Caco-2 (cell line): ENCODE measurements around the gene NLE1. TPM values are rescaled to one million over a fixed set of nuclear protein-coding genes. Genes with fewer than 3 reads are reported as not detected.

Experiments used
- BruUV-seq: library from RNA; stranded (reverse); fragments of 400-500 nt; replicated peaks from 2 replicates; lab custom pipeline; 2021; lab: Mats Ljungman, UMichigan
- CTCF ChIA-PET: fragments of 300-600 bp; sonication (Branson Sonifier 250); formaldehyde crosslinking; loops from one replicate; lab custom pipeline; 2022; ENCODE audit warnings: antibody characterized with exemption; lab: Charles Lee
- POLR2A ChIA-PET: fragments of 300-600 bp; sonication (Branson Sonifier 250); formaldehyde crosslinking; loops from one replicate; lab custom pipeline; 2022; ENCODE audit warnings: antibody characterized with exemption; lab: Charles Lee
- DNase-seq, 2 experiments: peaks; one replicate each; pipeline versions ENCODE4 v3.0.0 to v3.0.0-alpha.2; 2020 to 2022
- H3K27me3 ChIP-seq: replicated peaks from 2 replicates; pipeline ENCODE4 v1.6.0; 2011; ENCODE audit warnings: low read length; ENCODE audit not compliant: control insufficient read depth, insufficient read depth
- H3K36me3 ChIP-seq: 2 replicates; pipeline ENCODE4 v1.5.1; 2011; ENCODE audit warnings: low read length; ENCODE audit not compliant: control insufficient read depth, insufficient read depth
- H3K4me1 ChIP-seq: fragments of 250-450 bp; sonication (Bioruptor Pico); 2 replicates; pipeline ENCODE4 v1.5.1; 2020; ENCODE audit warnings: mild to moderate bottlenecking
- H3K4me3 ChIP-seq: 2 replicates; pipeline ENCODE4 v1.5.1; 2011; ENCODE audit warnings: low read depth, mild to moderate bottlenecking, control low read depth, low read length
- H3K9me3 ChIP-seq: fragments of 250-450 bp; sonication (Bioruptor Pico); 2 replicates; pipeline ENCODE4 v1.5.1; 2020; ENCODE audit warnings: mild to moderate bottlenecking, moderate library complexity
- H3K27ac Mint-ChIP-seq: one replicate; pipeline ENCODE4 v1.8.0; 2022; ENCODE audit warnings: mixed read lengths; ENCODE audit not compliant: unreplicated experiment
- H3K27me3 Mint-ChIP-seq: one replicate; pipeline ENCODE4 v1.8.0; 2022; ENCODE audit warnings: mixed read lengths; ENCODE audit not compliant: insufficient read depth, unreplicated experiment
- H3K36me3 Mint-ChIP-seq: one replicate; pipeline ENCODE4 v1.8.0; 2022; ENCODE audit warnings: mild to moderate bottlenecking, mixed read lengths; ENCODE audit not compliant: insufficient read depth, unreplicated experiment
- H3K4me1 Mint-ChIP-seq: one replicate; pipeline ENCODE4 v1.8.0; 2022; ENCODE audit warnings: low read depth, mixed read lengths; ENCODE audit not compliant: unreplicated experiment
- H3K4me3 Mint-ChIP-seq: one replicate; pipeline ENCODE4 v1.8.0; 2022; ENCODE audit warnings: mild to moderate bottlenecking, moderate library complexity, mixed read lengths; ENCODE audit not compliant: unreplicated experiment
- H3K9me3 Mint-ChIP-seq: one replicate; pipeline ENCODE4 v1.8.0; 2022; ENCODE audit warnings: mixed read lengths; ENCODE audit not compliant: unreplicated experiment
- CTCF ChIP-seq, 2 experiments: fragments of 200-600 bp in 1 of 2; IDR thresholded peaks; 1 replicate in 1 of 2; 2 replicates in 1 of 2; pipeline versions ENCODE4 v1.5.1 to v1.8.0; 2011 to 2022; ENCODE audit warnings: antibody characterized with exemption in 1 of 2, control low read depth in 1 of 2, inconsistent platforms in 1 of 2, low read depth in 1 of 2, low read length in 1 of 2, mild to moderate bottlenecking in 1 of 2, moderate library complexity in 1 of 2; ENCODE audit not compliant: insufficient read depth in 1 of 2, severe bottlenecking in 1 of 2, unreplicated experiment in 1 of 2
- intact Hi-C: fragments of 100-400 bp; cut with micrococcal nuclease; formaldehyde crosslinking; loops from one replicate; pipeline ENCODE4 v1.10.0; 2022; ENCODE audit not compliant: unreplicated experiment
- total RNA-seq: library from RNA; stranded (reverse); gene quantifications from 2 replicates; pipeline ENCODE4 v1.2.3, GENCODE V29; 2022

The NLE1 gene
- total RNA-seq, 1 experiment from 2014 or later, result 24.8 TPM

GRCh38 chr17:35149941-35150340 is 7.8 kb upstream of the NLE1 start:
- POLR2A ChIA-PET, result no interaction called here
- TF ChIP-seq CTCF (IDR thresholded peaks at IDR 0.05; ENCODE audit: insufficient read depth in 1 of 2, low read depth in 1 of 2, low read length in 1 of 2, severe bottlenecking in 1 of 2, unreplicated experiment in 1 of 2), result no peak
- no peak for DNase-seq
- Mint-ChIP-seq H3K27ac (no peak overlapping the region), H3K9me3 (no peaks in the 10 kb centered on the region), H3K27me3 (peaks cover 2% of the 10 kb centered on the region), H3K4me3 (no peak overlapping the region), H3K4me1 (peaks cover 5% of the 10 kb centered on the region), H3K36me3 (no peaks in the 10 kb centered on the region)
- CTCF ChIA-PET, result no interaction called here
- Histone ChIP-seq H3K36me3 (no peaks in the 10 kb centered on the region), H3K9me3 (no peaks in the 10 kb centered on the region), H3K27me3 (no peaks in the 10 kb centered on the region), H3K4me1 (no peaks in the 10 kb centered on the region), H3K4me3 (no peak overlapping the region)
- intact Hi-C loops, result no loop called here
- BruUV-seq, result no TSS peak

- Mint-ChIP-seq H3K4me1 (peaks cover 5% of the 10 kb centered on the region), H3K9me3 (no peaks in the 10 kb centered on the region), H3K27ac (no peak overlapping the region), H3K36me3 (no peaks in the 10 kb centered on the region), H3K4me3 (no peak overlapping the region), H3K27me3 (peaks cover 5% of the 10 kb centered on the region)
- Histone ChIP-seq H3K36me3 (no peaks in the 10 kb centered on the region), H3K9me3 (no peaks in the 10 kb centered on the region), H3K4me1 (no peaks in the 10 kb centered on the region), H3K27me3 (no peaks in the 10 kb centered on the region), H3K4me3 (no peak overlapping the region)
- CTCF ChIA-PET, result no interaction called here
- DNase-seq, result no peak
- POLR2A ChIA-PET, result no interaction called here
- BruUV-seq, result no TSS peak
- intact Hi-C loops, result no loop called here
- TF ChIP-seq CTCF (IDR thresholded peaks at IDR 0.05; ENCODE audit: insufficient read depth in 1 of 2, low read depth in 1 of 2, low read length in 1 of 2, severe bottlenecking in 1 of 2, unreplicated experiment in 1 of 2), result no peak
These were observed 6.0 kb upstream of the NLE1 start for GRCh38 chr17:35148144-35148543.

- no TSS peak for BruUV-seq
- Mint-ChIP-seq H3K36me3 (no peaks in the 10 kb centered on the region), H3K4me3 (no peak within 1 kb of the TSS), H3K27me3 (peaks cover 3% of the 10 kb centered on the region), H3K9me3 (no peaks in the 10 kb centered on the region), H3K4me1 (no peaks in the 10 kb centered on the region), H3K27ac (no peak within 1 kb of the TSS)
- TF ChIP-seq CTCF (IDR thresholded peaks at IDR 0.05; ENCODE audit: insufficient read depth in 1 of 2, low read depth in 1 of 2, low read length in 1 of 2, severe bottlenecking in 1 of 2, unreplicated experiment in 1 of 2), result no peak
- CTCF ChIA-PET, result no interaction called here
- POLR2A ChIA-PET, result no interaction called here
- no peaks in the 10 kb centered on the region for H3K4me1 ChIP-seq
- no peak for DNase-seq
- no peaks in the 10 kb centered on the region for H3K36me3 ChIP-seq
- intact Hi-C loops, result no loop called here
- no peaks in the 10 kb centered on the region for H3K27me3 ChIP-seq
- H3K4me3 ChIP-seq, result no peak within 1 kb of the TSS
- no peaks in the 10 kb centered on the region for H3K9me3 ChIP-seq
These were observed 5.3 kb upstream of the NLE1 start, which contains the start of gene UNC45B for GRCh38 chr17:35147375-35147905. UNC45B (plus strand) TSS chr17:35147817; CDS start chr17:35148264, 447 bp downstream.
